Naive B cell (primary cell): ENCODE data around the gene PLK2. TPM values are rescaled to one million over a fixed set of nuclear protein-coding genes. Genes with fewer than 3 reads are reported as not detected.

Experiments
- ATAC-seq, 2 donors: fragments of 150-1000 bp; cut with Tn5 transposase; 2 replicates each; pipeline ENCODE4 v1.10.0; 2021; ENCODE audit warnings: low read depth in 2 of 2, mild to moderate bottlenecking in 2 of 2, moderate library complexity in 2 of 2
- DNase-seq: peaks from one replicate; pipeline ENCODE4 v3.0.0; 2022
- H3K27ac Mint-ChIP-seq, 6 donors: one replicate each; pipeline ENCODE4 v1.8.0; 2020 to 2022; ENCODE audit warnings: mild to moderate bottlenecking in 6 of 6, mixed read lengths in 6 of 6, moderate library complexity in 5 of 6, inconsistent platforms in 2 of 6
- H3K27me3 Mint-ChIP-seq, 3 donors: one replicate each; pipeline ENCODE4 v1.8.0; 2021 to 2022; ENCODE audit warnings: mixed read lengths in 3 of 3, mild to moderate bottlenecking in 1 of 3
- H3K36me3 Mint-ChIP-seq, 2 donors: one replicate each; pipeline ENCODE4 v1.8.0; 2020 to 2022; ENCODE audit warnings: mixed read lengths in 2 of 2, inconsistent platforms in 1 of 2, mild to moderate bottlenecking in 1 of 2
- H3K4me1 Mint-ChIP-seq, 3 donors: one replicate each; pipeline ENCODE4 v1.8.0; 2020 to 2022; ENCODE audit warnings: mixed read lengths in 3 of 3, inconsistent platforms in 1 of 3, mild to moderate bottlenecking in 1 of 3, moderate library complexity in 1 of 3
- H3K4me3 Mint-ChIP-seq, 8 donors: one replicate each; pipeline ENCODE4 v1.8.0; 2020 to 2022; ENCODE audit warnings: mild to moderate bottlenecking in 8 of 8, mixed read lengths in 8 of 8, moderate library complexity in 8 of 8, inconsistent platforms in 2 of 8
- H3K9me3 Mint-ChIP-seq, 7 donors: one replicate each; pipeline ENCODE4 v1.8.0; 2020 to 2022; ENCODE audit warnings: mixed read lengths in 7 of 7, mild to moderate bottlenecking in 5 of 7, inconsistent platforms in 2 of 7, moderate library complexity in 1 of 7
- polyA plus RNA-seq, 6 donors: library from polyadenylated mRNA; unstranded; fragments of 300-500 nt; fragmentation: Illumina TruSeq; gene quantifications; one replicate each; pipeline ENCODE4 v1.2.3, GENCODE V29; 2021; ENCODE audit warnings: low read depth in 6 of 6

The PLK2 gene
- polyA plus RNA-seq, 6 donors from 2014 or later, result 1.9 to 8.9 (median 7.5) TPM

DNA sequence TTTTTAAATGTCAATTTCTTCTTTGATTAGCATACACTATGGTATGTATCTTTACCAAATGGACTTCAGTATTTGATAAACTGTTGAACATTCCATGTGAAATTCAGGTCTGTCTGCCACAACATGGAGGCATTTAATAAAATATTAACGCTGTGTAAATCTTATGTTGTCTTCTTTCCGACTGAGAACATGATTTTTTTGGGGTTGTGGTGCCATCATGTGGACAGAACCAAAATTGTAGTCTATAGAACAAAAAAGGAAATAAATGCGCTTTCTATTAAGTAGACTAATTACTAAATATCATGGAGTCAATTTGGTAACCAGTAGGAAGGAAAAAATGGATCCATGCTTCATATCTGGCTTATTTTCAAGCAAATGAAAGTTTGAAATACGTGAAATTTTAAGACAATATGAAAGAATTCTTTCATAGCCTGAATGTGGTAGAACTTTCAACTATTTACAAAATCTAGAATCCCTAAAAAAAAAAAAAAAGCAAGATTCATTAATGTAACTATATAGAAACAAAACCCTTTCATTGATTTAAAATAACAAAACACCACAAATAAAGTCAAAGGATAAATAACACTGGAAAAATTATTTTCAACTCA lies 2.8 kb upstream of the PLK2 start:
- ATAC-seq (no peak), DNase-seq (peak; percentile 56)
- H3K27me3 Mint-ChIP-seq, result no peaks in the 10 kb centered on the region
- peaks cover 8 to 22% (median 10%) of the 10 kb centered on the region in 3 donors for H3K4me1 Mint-ChIP-seq
- H3K36me3 Mint-ChIP-seq, result no peaks in the 10 kb centered on the region
- peak overlapping the region in 1 of 6 donors; percentile 49 for H3K27ac Mint-ChIP-seq
- H3K9me3 Mint-ChIP-seq, result peaks cover 0 to 1% (median 0%) of the 10 kb centered on the region in 7 donors
- peak overlapping the region in 1 of 8 donors; percentile 77 for H3K4me3 Mint-ChIP-seq

DNA sequence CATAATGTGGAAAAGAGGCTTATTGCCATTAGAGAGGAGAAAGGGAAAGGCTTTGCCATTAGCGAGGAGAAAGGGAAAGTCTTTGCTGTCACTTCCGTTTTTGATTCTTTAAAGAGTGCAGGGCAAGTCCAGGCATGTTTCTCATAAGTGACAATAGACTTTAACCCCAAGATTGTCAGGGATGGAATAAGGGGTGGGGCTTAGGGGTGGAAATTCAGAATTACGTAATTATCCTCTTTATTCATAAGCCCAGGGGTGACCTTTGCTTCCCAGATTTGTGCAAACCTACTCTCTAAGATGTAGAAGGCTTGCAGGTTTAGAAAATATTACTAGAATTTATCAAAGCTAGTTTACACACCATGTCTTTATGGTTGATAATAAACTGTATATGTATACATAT lies 2.3 kb upstream of the PLK2 start:
- no peak for ATAC-seq
- peaks cover 0 to 1% (median 0%) of the 10 kb centered on the region in 7 donors for H3K9me3 Mint-ChIP-seq
- no peaks in the 10 kb centered on the region for H3K27me3 Mint-ChIP-seq
- DNase-seq, result no peak
- peaks cover 8 to 22% (median 10%) of the 10 kb centered on the region in 3 donors for H3K4me1 Mint-ChIP-seq
- no peak overlapping the region for H3K27ac Mint-ChIP-seq
- H3K4me3 Mint-ChIP-seq, result peak overlapping the region in 1 of 8 donors; percentile 77
- H3K36me3 Mint-ChIP-seq, result no peaks in the 10 kb centered on the region

DNA sequence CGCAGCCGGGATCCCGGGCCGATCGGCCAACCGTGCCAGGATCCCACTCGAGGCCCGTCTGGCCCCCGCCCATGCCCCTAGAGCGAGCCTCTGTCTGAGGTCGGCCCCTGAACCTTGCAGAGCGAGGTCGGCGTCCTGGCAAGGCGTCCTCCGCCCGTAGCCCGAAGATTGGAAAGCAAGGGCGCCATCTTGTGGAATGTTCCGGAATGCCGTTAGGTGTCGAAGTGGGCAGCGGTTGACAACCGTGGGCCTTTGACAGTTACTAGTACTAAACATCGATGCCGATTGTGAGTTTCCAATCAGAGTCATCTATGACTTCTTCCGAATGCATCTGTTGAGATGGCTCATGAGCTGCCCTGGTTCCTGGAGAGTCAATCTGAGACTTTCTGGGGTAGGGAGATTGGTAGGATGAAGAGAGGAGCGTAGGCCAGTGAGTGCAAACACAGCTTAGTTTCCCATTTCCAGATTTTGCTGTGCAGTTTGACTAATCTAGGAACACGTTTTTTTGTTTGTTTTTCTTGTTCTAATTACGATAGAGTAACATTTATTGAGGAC lies 923 bp upstream of the PLK2 start:
- Mint-ChIP-seq H3K27ac (peak overlapping the region; percentile 67 to 95 (median 88)), H3K4me1 (peaks cover 8 to 16% (median 10%) of the 10 kb centered on the region in 3 donors), H3K4me3 (peak overlapping the region; percentile 85 to 98 (median 88)), H3K36me3 (peaks cover 0 to 3% of the 10 kb centered on the region in 2 donors), H3K27me3 (no peaks in the 10 kb centered on the region), H3K9me3 (peaks cover 0 to 1% (median 0%) of the 10 kb centered on the region in 7 donors)
- DNase-seq (peak; percentile 86), ATAC-seq (peak; percentile 63)

DNA sequence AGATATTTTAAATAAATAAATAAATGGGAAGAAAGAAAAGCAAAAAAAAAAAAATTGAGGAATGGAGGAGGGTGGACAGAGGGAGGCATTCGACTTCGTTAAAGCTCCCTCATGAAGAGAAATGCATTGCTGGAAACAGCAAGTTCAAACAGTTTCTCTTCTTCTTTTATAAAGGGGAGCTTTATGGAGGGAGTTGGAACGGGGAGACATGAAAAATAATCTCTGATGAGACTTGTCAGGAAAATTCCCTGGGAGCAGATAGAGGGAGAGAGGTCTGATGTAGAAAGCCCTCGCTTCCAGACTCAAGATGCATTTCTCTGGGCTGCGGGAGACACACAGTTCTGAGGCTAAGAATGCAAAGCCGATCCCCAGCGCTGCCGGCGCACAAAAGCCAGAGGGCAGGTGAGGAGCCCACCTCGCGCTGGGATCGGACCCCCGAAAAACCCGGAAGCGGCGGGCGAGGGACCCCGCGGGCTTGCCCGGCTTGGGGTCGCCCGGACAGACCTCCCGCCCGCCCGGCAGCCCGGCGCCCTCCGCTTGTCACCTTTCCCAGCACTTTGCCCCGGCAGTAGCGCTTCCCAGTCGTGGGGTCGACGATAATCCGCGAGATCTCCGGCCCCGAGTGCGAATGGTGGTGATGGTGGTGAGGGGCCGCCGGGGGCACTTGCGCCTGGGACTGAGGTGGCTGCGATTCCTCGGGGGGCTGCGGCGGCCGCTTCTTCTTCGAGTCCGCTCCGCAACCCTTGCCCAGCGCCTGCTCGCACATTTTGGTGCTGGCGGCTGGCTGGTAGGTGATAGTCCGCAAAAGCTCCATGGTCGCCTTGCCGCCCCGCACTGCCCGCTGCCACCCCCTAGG lies 512 bp downstream of the PLK2 start:
- H3K27me3 Mint-ChIP-seq, result no peaks in the 10 kb centered on the region
- H3K4me3 Mint-ChIP-seq, result peak overlapping the region; percentile 85 to 98 (median 90)
- DNase-seq (peak; percentile 35), ATAC-seq (no peak)
- H3K27ac Mint-ChIP-seq, result peak overlapping the region; percentile 81 to 95 (median 87)
- H3K4me1 Mint-ChIP-seq, result peaks cover 8 to 16% (median 10%) of the 10 kb centered on the region in 3 donors
- H3K9me3 Mint-ChIP-seq, result peaks cover 0 to 1% (median 0%) of the 10 kb centered on the region in 7 donors
- H3K36me3 Mint-ChIP-seq, result peaks cover 11 to 15% of the 10 kb centered on the region in 2 donors

DNA sequence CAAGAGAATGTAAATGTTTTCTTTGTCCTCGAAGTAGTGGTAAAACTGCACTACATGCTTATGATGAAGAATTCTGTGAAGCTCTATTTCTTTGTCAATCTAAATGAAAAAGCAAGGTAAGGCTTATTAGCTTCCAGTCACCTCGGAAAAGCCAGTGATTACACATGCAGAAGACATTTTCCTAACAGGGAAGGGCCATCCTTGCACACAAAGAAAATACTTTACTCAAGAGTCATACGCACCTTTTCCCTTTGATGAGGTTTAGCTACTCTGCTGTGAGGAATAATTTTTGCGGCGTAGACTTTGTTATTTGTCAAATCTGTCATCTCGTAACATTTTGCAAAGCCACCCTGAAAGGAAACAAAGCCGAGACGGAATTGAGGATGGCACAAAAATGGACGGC lies 1.1 kb downstream of the PLK2 start:
- peaks cover 16 to 18% of the 10 kb centered on the region in 2 donors for H3K36me3 Mint-ChIP-seq

DNA sequence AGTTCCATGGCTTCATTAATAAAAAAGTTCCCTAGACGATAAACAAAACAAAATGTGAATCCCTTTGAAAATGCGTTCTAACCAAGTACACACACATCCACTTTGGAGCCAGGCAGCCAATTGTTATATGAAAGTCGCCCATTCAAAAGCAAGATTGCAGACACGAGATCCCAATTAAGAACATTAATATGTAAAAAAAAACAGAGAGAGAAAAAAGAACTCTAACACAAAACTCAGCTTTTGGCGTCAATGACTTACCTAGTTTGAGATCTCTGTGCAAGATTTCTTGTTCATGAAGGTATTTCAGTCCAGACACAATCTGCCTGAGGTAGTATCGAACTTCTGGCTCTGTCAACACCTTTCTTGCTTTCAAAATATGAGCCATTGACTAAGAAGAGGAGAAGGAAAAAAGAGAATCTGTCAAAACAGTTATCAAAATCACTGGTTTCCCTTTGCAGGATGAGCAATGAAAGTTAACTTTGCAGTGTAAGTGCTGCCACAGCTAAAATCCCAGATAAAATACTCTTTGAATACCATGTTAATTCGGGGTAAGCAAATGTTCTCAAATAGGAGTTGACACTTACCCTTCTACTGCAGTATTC lies 1.6 kb downstream of the PLK2 start:
- DNase-seq (no peak), ATAC-seq (no peak)
- peaks cover 8 to 16% (median 10%) of the 10 kb centered on the region in 3 donors for H3K4me1 Mint-ChIP-seq
- peak overlapping the region in 7 of 8 donors; percentile 47 to 92 (median 88) for H3K4me3 Mint-ChIP-seq
- H3K27ac Mint-ChIP-seq, result no peak overlapping the region
- peaks cover 16 to 18% of the 10 kb centered on the region in 2 donors for H3K36me3 Mint-ChIP-seq
- H3K27me3 Mint-ChIP-seq, result no peaks in the 10 kb centered on the region
- H3K9me3 Mint-ChIP-seq, result peaks cover 0 to 1% (median 0%) of the 10 kb centered on the region in 7 donors

More for the DNA sequence above, 1.1 kb downstream of the PLK2 start:
- Mint-ChIP-seq H3K27ac (peak overlapping the region in 3 of 6 donors; percentile 60 to 95 (median 82)), H3K9me3 (peaks cover 0 to 1% (median 0%) of the 10 kb centered on the region in 7 donors), H3K27me3 (no peaks in the 10 kb centered on the region), H3K4me3 (peak overlapping the region; percentile 85 to 98 (median 90)), H3K4me1 (peaks cover 8 to 16% (median 10%) of the 10 kb centered on the region in 3 donors)
- no peak for DNase-seq
- no peak for ATAC-seq

DNA sequence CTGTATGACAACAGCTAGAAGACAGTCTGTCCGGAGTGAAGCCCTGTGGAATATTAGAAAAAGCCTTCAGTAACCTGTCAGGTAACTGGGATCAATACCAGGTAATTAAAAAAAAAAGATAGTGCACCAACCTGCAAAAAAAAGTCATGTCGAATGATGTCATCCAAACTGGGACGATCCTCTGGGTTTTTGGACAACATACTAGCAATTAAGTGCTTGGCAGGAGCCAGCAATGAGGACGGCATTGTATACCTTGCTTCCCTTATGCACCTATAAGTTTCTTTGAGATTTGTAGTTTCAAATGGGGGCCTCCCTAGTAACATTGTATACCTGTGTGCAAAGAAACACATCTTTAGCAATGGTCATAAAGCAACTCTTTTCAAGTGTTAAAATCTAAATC lies 2.8 kb downstream of the PLK2 start:
- DNase-seq (no peak), ATAC-seq (no peak)
- Mint-ChIP-seq H3K4me1 (peaks cover 7 to 16% (median 8%) of the 10 kb centered on the region in 3 donors), H3K27me3 (no peaks in the 10 kb centered on the region), H3K4me3 (peak overlapping the region in 1 of 8 donors; percentile 88), H3K27ac (no peak overlapping the region), H3K36me3 (peaks cover 16 to 18% of the 10 kb centered on the region in 2 donors), H3K9me3 (peaks cover 0 to 1% (median 0%) of the 10 kb centered on the region in 7 donors)

DNA sequence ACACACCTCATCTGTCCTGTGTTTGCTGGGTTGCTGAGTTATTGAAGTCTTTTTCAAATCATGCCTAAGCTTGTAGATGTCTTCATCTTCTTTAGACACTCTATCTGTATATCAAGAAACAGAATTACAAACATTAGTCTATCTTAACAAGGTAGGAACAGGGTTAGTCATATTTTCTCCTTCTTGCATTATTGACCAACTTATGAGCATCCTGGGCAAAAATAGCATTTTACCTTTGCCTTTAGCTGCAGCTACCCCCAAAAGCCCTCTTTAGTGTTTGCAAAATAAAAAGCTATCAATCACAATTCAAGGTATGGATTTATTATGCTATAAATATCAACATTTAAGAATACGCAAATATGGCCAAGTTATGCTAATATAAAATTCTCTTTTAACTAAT lies 3.4 kb downstream of the PLK2 start:
- H3K36me3 Mint-ChIP-seq, result peaks cover 16 to 18% of the 10 kb centered on the region in 2 donors
- no peaks in the 10 kb centered on the region for H3K27me3 Mint-ChIP-seq
- no peak for ATAC-seq
- H3K4me3 Mint-ChIP-seq, result no peak overlapping the region
- no peak for DNase-seq
- no peak overlapping the region for H3K27ac Mint-ChIP-seq
- peaks cover 0 to 1% (median 0%) of the 10 kb centered on the region in 7 donors for H3K9me3 Mint-ChIP-seq
- peaks cover 7 to 16% (median 8%) of the 10 kb centered on the region in 3 donors for H3K4me1 Mint-ChIP-seq

DNA sequence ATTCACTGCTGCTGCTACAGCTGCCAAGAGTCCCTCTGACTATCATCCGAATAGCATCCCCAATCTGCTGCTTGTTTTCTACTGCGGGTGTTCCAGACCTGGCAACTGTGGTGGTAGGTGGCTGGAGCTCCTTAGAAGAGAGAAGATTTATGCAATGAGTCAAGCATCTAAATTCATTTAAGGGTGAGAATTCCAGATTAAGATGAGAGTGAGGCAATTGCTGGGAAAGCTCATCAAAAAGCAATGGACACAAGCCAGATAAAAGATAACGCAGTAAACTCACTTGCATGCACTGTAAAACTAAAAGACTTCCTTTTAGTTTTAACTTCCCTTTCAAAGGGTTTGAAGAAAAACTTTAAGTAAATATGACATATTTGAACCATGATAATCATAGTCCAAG lies 3.9 kb downstream of the PLK2 start:
- H3K36me3 Mint-ChIP-seq, result peaks cover 16 to 18% of the 10 kb centered on the region in 2 donors
- peak overlapping the region in 1 of 6 donors; percentile 18 for H3K27ac Mint-ChIP-seq
- DNase-seq, result no peak
- H3K4me1 Mint-ChIP-seq, result peaks cover 4 to 13% (median 6%) of the 10 kb centered on the region in 3 donors
- H3K4me3 Mint-ChIP-seq, result no peak overlapping the region
- peaks cover 0 to 1% (median 0%) of the 10 kb centered on the region in 7 donors for H3K9me3 Mint-ChIP-seq
- H3K27me3 Mint-ChIP-seq, result no peaks in the 10 kb centered on the region
- ATAC-seq, result no peak

DNA sequence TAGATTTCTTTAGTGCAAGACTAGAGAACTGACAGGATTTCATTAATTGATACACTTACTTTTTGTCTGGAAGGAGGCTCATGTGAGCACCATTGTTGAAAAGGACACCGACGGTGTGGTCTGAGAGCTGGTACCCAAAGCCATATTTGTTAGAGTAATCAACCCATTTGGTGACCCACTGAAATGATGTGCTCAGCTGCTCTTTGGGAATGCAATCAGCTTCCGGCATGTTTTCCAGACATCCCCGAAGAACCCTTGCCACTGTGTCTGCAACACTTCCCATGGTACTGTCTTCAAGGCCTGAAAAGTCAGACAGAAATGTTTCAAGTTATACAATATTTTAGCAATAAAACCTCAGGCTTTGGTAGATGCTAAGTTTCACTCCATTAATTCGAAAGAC lies 4.4 kb downstream of the PLK2 start:
- H3K4me3 Mint-ChIP-seq, result no peak overlapping the region
- H3K9me3 Mint-ChIP-seq, result peaks cover 0 to 1% (median 0%) of the 10 kb centered on the region in 7 donors
- no peak overlapping the region for H3K27ac Mint-ChIP-seq
- H3K27me3 Mint-ChIP-seq, result no peaks in the 10 kb centered on the region
- peaks cover 0 to 8% (median 3%) of the 10 kb centered on the region in 3 donors for H3K4me1 Mint-ChIP-seq
- DNase-seq, result no peak
- no peak for ATAC-seq
- peaks cover 16 to 18% of the 10 kb centered on the region in 2 donors for H3K36me3 Mint-ChIP-seq

DNA sequence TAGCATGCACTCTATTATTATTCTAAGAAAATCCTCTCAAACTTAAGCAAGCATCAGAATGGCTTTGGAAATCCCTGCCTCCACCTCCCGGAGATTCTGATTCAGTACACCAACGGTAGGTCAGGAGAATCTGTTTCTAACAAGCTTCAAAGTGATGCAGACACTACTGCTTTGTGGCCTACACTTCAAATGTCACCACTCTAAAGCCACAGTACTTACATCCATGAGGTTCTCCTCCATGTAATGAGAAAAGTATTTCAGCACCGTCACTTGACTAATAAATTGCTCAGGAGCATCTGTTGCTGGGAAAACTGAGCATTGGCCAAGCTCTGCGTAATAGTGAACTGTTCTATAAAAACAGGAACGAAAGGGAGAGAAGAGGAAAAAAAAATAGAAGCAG lies 4.8 kb downstream of the PLK2 start:
- DNase-seq, result no peak
- no peak for ATAC-seq
- H3K4me3 Mint-ChIP-seq, result no peak overlapping the region

DNA sequence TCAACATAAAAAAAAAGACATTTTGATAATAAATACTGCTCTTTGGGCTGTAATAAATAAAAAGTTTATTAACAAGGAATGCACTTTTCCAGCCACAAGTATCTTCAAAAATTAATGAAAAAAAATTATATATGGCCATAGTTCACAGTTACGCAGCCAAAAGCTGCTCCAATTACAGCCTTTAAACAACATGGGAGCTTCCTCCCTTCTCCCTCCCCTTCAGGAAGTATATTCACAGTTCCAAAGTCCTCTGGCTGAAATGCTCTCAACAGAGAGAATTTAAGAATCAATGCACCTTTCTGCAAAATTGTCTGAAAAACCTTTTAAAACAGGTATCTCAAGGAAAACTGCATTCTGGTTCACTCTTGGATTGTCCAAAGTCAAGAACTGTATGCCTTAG lies 5.9 kb downstream of the PLK2 start:
- peaks cover 0 to 5% (median 2%) of the 10 kb centered on the region in 3 donors for H3K4me1 Mint-ChIP-seq
- peaks cover 16 to 18% of the 10 kb centered on the region in 2 donors for H3K36me3 Mint-ChIP-seq
- no peak overlapping the region for H3K27ac Mint-ChIP-seq
- ATAC-seq (no peak), DNase-seq (no peak)
- no peak overlapping the region for H3K4me3 Mint-ChIP-seq
- H3K27me3 Mint-ChIP-seq, result no peaks in the 10 kb centered on the region
- H3K9me3 Mint-ChIP-seq, result peaks cover 0 to 1% (median 0%) of the 10 kb centered on the region in 7 donors

More for the DNA sequence above, 4.8 kb downstream of the PLK2 start:
- no peak overlapping the region for H3K27ac Mint-ChIP-seq
- peaks cover 0 to 8% (median 3%) of the 10 kb centered on the region in 3 donors for H3K4me1 Mint-ChIP-seq
- H3K36me3 Mint-ChIP-seq, result peaks cover 16 to 18% of the 10 kb centered on the region in 2 donors
- peaks cover 0 to 1% (median 0%) of the 10 kb centered on the region in 7 donors for H3K9me3 Mint-ChIP-seq
- H3K27me3 Mint-ChIP-seq, result no peaks in the 10 kb centered on the region

DNA sequence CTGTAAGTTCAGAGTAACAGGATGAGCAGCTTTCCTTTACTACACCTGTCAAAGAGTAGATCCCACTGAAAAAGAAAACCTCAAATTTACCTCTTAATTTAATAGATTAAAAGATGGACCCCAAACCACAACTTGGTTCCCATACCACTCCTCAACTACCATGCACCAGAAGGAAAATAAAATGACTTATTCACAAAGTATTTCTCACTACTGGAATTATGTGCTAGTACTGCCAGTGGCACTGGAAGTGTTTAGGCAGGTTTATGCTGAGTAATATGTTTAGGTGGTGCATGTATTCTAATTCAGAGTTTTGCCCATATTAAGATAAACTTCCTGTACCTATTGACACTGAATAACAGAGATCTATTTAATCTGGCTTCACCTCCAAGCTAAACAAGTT lies 6.6 kb downstream of the PLK2 start:
- Mint-ChIP-seq H3K27ac (no peak overlapping the region), H3K27me3 (no peaks in the 10 kb centered on the region), H3K4me1 (no peaks in the 10 kb centered on the region), H3K36me3 (peaks cover 16 to 18% of the 10 kb centered on the region in 2 donors), H3K9me3 (peaks cover 0 to 1% (median 0%) of the 10 kb centered on the region in 7 donors), H3K4me3 (no peak overlapping the region)
- ATAC-seq, result no peak
- no peak for DNase-seq
